ENCODE measurements around the gene ANKRD13B.
A peak's percentile ranks its signal among the peaks of the same experiment; 100 is the strongest.

DNA sequence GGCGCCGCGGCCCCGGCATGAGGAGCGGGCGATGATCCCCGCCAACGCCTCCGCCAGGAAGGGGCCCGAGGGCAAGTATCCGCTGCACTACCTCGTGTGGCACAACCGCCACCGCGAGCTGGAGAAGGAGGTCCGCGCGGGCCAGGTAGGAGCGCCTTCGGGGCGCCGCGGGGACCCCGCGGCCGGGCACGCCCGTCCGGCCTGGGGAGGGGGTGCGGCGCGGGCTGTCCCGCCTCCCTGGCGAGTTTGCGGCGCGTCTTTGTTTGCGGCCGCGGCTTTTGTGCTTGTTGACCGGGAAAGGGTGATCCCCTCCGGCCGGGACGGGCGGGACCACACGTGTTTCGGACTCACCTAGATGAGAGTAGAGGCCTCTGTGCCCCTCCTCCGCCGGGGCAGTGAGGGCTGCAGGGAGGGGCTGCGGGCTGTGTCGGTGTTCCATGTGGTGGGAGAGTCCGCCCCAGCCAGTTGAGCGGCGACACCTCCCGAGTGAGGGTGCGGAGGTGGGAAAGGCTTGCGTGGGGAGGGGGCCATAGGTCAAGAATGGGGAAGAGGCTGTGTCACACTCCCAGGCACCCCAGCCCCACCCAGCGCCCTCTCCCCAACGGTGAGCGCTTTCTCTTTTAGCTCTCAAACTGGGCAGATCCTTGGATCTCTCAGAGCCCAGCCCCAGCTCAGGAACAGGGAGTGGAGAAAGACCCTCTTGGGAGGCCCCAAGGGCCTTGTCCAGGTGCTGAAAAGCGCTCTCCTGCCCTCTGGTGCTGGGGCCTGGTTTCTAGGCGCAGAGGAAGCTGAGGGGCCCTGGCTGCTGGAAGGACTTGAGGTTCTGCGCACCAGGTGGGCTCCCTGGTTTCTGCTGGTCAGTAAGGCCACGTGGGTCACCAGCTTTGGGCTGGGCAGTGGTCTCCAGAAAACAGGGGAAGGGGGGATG is 923 bp downstream of the ANKRD13B start:
- TF ChIP-seq CTCF (IDR thresholded peaks at IDR 0.05) (peak in 2 of 6 experiments; percentile 17 to 19), POLR2A (IDR thresholded peaks at IDR 0.05) (no peak)

Data from Peyer's patch (tissue), 4 donors.